ENCODE data around the gene BTNL2. TPM values are rescaled to one million over a fixed set of nuclear protein-coding genes. Genes with fewer than 3 reads are reported as not detected.
"Not testable (repeated sequence)": the region's sequence is repeated elsewhere in the genome, so short reads cannot be mapped to it uniquely, and the experiment has no call there.

BTNL2 gene
- polyA plus RNA-seq, 1 donor (not counting 4 experiments of a cell fraction or from before 2014, with no cell fraction given): not detected

DNA sequence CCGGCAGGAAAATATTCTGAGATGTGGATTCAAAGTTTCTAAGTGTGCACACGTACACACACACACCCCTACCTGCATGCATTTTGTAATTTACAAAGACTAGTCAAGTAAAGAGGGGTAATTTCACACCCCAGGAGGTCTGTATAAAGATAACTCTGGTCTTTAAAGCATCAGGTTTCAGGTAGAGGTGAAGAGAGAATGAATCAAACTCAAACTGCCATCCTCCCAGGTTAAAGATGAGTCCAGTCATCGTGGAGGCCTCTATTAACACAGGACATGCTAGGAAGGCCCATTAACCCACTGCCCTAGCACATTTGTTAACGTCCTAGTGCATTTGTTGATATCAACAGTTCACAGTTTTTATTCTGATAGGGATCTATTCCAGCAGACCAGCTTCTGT, 29.2 kb upstream of the BTNL2 start:
- no peaks in the 10 kb centered on the region for H3K36me3 ChIP-seq (ENCODE audit: control insufficient read depth in 2 of 2, extremely low read depth in 1 of 2, insufficient read depth in 2 of 2, low read length in 2 of 2)
- H4K20me1 ChIP-seq (ENCODE audit: control insufficient read depth, extremely low read depth, insufficient read depth, low read length): no peaks in the 10 kb centered on the region
- no peak overlapping the region for H3K27ac ChIP-seq (ENCODE audit: control insufficient read depth, insufficient read depth, low read length)
- H3K4me2 ChIP-seq (ENCODE audit: control insufficient read depth, extremely low read depth, insufficient read depth, low read depth, low read length): no peak overlapping the region
- no peak overlapping the region for H3K4me3 ChIP-seq (ENCODE audit: control insufficient read depth in 2 of 3, extremely low read depth in 1 of 3, insufficient read depth in 2 of 3, low read depth in 1 of 3, low read length in 3 of 3)
- peaks cover 6% of the 10 kb centered on the region for H3K27me3 ChIP-seq (ENCODE audit: control insufficient read depth, extremely low read depth, insufficient read depth, low read length)
- H3K9ac ChIP-seq (ENCODE audit: control insufficient read depth, extremely low read depth, insufficient read depth, low read length): no peak overlapping the region
- H2AFZ ChIP-seq (ENCODE audit: control insufficient read depth, low read length): no peak overlapping the region
- no peak for DNase-seq (ENCODE audit: low read depth, low spot score)
- H3K9me3 ChIP-seq (ENCODE audit: control insufficient read depth, low read depth, low read length): no peaks in the 10 kb centered on the region
- no peaks in the 10 kb centered on the region for H3K4me1 ChIP-seq (ENCODE audit: control insufficient read depth, extremely low read depth, insufficient read depth, low read length)
- dilution Hi-C loops (cut with MboI; ENCODE audit: extremely low pct_ligation_motif_present, low sequenced_read_pairs): no loop called here
- no peaks in the 10 kb centered on the region for H3K9me1 ChIP-seq (ENCODE audit: control insufficient read depth, extremely low read depth, insufficient read depth, low read length)
- TF ChIP-seq, protein P1, sequence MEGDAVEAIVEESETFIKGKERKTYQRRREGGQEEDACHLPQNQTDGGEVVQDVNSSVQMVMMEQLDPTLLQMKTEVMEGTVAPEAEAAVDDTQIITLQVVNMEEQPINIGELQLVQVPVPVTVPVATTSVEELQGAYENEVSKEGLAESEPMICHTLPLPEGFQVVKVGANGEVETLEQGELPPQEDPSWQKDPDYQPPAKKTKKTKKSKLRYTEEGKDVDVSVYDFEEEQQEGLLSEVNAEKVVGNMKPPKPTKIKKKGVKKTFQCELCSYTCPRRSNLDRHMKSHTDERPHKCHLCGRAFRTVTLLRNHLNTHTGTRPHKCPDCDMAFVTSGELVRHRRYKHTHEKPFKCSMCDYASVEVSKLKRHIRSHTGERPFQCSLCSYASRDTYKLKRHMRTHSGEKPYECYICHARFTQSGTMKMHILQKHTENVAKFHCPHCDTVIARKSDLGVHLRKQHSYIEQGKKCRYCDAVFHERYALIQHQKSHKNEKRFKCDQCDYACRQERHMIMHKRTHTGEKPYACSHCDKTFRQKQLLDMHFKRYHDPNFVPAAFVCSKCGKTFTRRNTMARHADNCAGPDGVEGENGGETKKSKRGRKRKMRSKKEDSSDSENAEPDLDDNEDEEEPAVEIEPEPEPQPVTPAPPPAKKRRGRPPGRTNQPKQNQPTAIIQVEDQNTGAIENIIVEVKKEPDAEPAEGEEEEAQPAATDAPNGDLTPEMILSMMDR (optimal IDR thresholded peaks at IDR 0.05 in 1 of 3, IDR thresholded peaks at IDR 0.05 in 1 of 3, conservative IDR thresholded peaks at IDR 0.05 in 1 of 3; ENCODE audit: extremely low read depth in 1 of 3, insufficient read depth in 2 of 3, low read length in 3 of 3): no peak
- no peak for TF ChIP-seq EZH2 (IDR thresholded peaks at IDR 0.05; ENCODE audit: low read length)
- no peaks in the 10 kb centered on the region for H3K79me2 ChIP-seq (ENCODE audit: control insufficient read depth, insufficient read depth, low read length)
- FAIRE-seq: no peak

DNA sequence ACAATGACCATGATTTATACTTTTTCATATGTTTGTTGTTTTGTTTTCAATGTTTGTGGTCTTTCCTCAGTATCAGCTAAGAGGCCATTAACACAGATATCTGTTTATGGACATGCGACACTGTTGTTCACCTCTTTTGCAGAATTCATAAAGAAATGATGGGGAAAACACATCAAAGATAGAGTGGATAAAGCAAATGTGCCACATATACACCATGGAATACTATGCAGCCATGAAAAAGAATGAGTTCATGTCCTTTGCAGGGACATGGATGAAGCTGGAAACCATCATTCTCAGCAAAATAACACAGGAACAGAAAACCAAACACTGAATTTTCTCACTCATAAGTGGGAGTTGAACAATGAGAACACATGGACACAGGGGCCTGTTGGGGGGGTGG, 27.0 kb upstream of the BTNL2 start:
- H3K4me3 ChIP-seq (ENCODE audit: control insufficient read depth in 2 of 3, extremely low read depth in 1 of 3, insufficient read depth in 2 of 3, low read depth in 1 of 3, low read length in 3 of 3); H3K27ac ChIP-seq (ENCODE audit: control insufficient read depth, insufficient read depth, low read length); H2AFZ ChIP-seq (ENCODE audit: control insufficient read depth, low read length); dilution Hi-C loops (cut with MboI; ENCODE audit: extremely low pct_ligation_motif_present, low sequenced_read_pairs); FAIRE-seq; H3K27me3 ChIP-seq (ENCODE audit: control insufficient read depth, extremely low read depth, insufficient read depth, low read length); H3K9me3 ChIP-seq (ENCODE audit: control insufficient read depth, low read depth, low read length); H3K9me1 ChIP-seq (ENCODE audit: control insufficient read depth, extremely low read depth, insufficient read depth, low read length); H3K4me1 ChIP-seq (ENCODE audit: control insufficient read depth, extremely low read depth, insufficient read depth, low read length); H3K9ac ChIP-seq (ENCODE audit: control insufficient read depth, extremely low read depth, insufficient read depth, low read length); H3K36me3 ChIP-seq (ENCODE audit: control insufficient read depth in 2 of 2, extremely low read depth in 1 of 2, insufficient read depth in 2 of 2, low read length in 2 of 2); H3K79me2 ChIP-seq (ENCODE audit: control insufficient read depth, insufficient read depth, low read length); H4K20me1 ChIP-seq (ENCODE audit: control insufficient read depth, extremely low read depth, insufficient read depth, low read length); DNase-seq (ENCODE audit: low read depth, low spot score); H3K4me2 ChIP-seq (ENCODE audit: control insufficient read depth, extremely low read depth, insufficient read depth, low read depth, low read length): not testable (repeated sequence)

DNA sequence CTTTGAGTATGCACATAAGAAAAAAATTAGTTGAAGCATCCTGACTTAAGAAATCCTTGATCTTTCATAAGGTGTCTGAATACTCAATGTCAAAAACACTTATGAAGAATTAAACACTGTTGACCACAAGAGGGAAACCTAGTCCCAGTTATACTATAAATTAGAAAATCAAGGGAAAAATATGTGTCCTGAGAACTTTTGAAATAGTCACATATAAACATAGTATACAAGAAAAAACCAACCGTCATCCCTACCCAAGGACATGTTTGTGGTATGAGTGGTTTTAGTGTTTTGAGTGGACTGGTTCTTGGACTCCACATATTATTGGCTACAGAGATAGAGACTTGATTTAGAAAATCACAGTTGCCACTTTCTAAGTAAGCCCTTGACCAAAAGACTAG, 25.1 kb upstream of the BTNL2 start:
- Histone ChIP-seq H3K4me1 (ENCODE audit: control insufficient read depth, extremely low read depth, insufficient read depth, low read length) (no peaks in the 10 kb centered on the region), H3K27me3 (ENCODE audit: control insufficient read depth, extremely low read depth, insufficient read depth, low read length) (peaks cover 6% of the 10 kb centered on the region), H4K20me1 (ENCODE audit: control insufficient read depth, extremely low read depth, insufficient read depth, low read length) (no peaks in the 10 kb centered on the region), H3K9ac (ENCODE audit: control insufficient read depth, extremely low read depth, insufficient read depth, low read length) (no peak overlapping the region), H3K9me3 (ENCODE audit: control insufficient read depth, low read depth, low read length) (no peaks in the 10 kb centered on the region), H3K36me3 (ENCODE audit: control insufficient read depth in 2 of 2, extremely low read depth in 1 of 2, insufficient read depth in 2 of 2, low read length in 2 of 2) (no peaks in the 10 kb centered on the region), H3K9me1 (ENCODE audit: control insufficient read depth, extremely low read depth, insufficient read depth, low read length) (no peaks in the 10 kb centered on the region), H3K4me2 (ENCODE audit: control insufficient read depth, extremely low read depth, insufficient read depth, low read depth, low read length) (no peak overlapping the region), H3K4me3 (ENCODE audit: control insufficient read depth in 2 of 3, extremely low read depth in 1 of 3, insufficient read depth in 2 of 3, low read depth in 1 of 3, low read length in 3 of 3) (no peak overlapping the region), H2AFZ (ENCODE audit: control insufficient read depth, low read length) (no peak overlapping the region), H3K27ac (ENCODE audit: control insufficient read depth, insufficient read depth, low read length) (no peak overlapping the region), H3K79me2 (ENCODE audit: control insufficient read depth, insufficient read depth, low read length) (no peaks in the 10 kb centered on the region)
- no peak for TF ChIP-seq EZH2 (IDR thresholded peaks at IDR 0.05; ENCODE audit: low read length)
- TF ChIP-seq, protein P1 (optimal IDR thresholded peaks at IDR 0.05 in 1 of 3, IDR thresholded peaks at IDR 0.05 in 1 of 3, conservative IDR thresholded peaks at IDR 0.05 in 1 of 3; ENCODE audit: extremely low read depth in 1 of 3, insufficient read depth in 2 of 3, low read length in 3 of 3): peak in 2 of 3 experiments; percentile 10 to 24
- no peak for FAIRE-seq
- DNase-seq (ENCODE audit: low read depth, low spot score): no peak
- dilution Hi-C loops (cut with MboI; ENCODE audit: extremely low pct_ligation_motif_present, low sequenced_read_pairs): no loop called here

All from keratinocyte (primary cell).